G401 (cell line): Measurements from ENCODE around the gene POR. TPM values are rescaled to one million over a fixed set of nuclear protein-coding genes. Genes with fewer than 3 reads are reported as not detected.
A peak's percentile ranks its signal among the peaks of the same experiment; 100 is the strongest.
"Not testable (repeated sequence)": the region's sequence is repeated elsewhere in the genome, so short reads cannot be mapped to it uniquely, and the experiment has no call there.

Experiments
- DNase-seq: peaks from one replicate; pipeline ENCODE4 v3.0.0-alpha.2; 2015; ENCODE audit warnings: low spot score
- in situ Hi-C: cut with HindIII; loops from 2 replicates; pipeline ENCODE4 v1.10.0; 2016; ENCODE audit warnings: low sequenced_read_pairs, mixed read lengths
- total RNA-seq: library from RNA; depleted of rRNA; stranded (reverse); fragments of >200 nt; shearing (Covaris generic); gene quantifications from 2 replicates; pipeline ENCODE4 v1.2.3, GENCODE V29; 2014; rRNA removed

The POR gene
- total RNA-seq, 1 experiment from 2014 or later: 44.1 TPM

- in situ Hi-C loops: no loop called here
- no peak for DNase-seq
Measured at GRCh38 chr7:76002822-76003221, 87.9 kb downstream of the POR start.

- in situ Hi-C loops: no loop called here
Measured at GRCh38 chr7:76003351-76003750, 88.4 kb downstream of the POR start.

GRCh38 chr7:76005004-76005403, 90.0 kb downstream of the POR start:
- DNase-seq, in situ Hi-C loops: not testable (repeated sequence)

More at GRCh38 chr7:76003351-76003750, 88.4 kb downstream of the POR start:
- DNase-seq: no peak

- DNase-seq: no peak
- in situ Hi-C loops: no loop called here
Measured at GRCh38 chr7:76008156-76008687, 93.3 kb downstream of the POR start.

GRCh38 chr7:76009672-76010600, 95.0 kb downstream of the POR start:
- DNase-seq: no peak
- in situ Hi-C loops: no loop called here

GRCh38 chr7:76011442-76011861, 96.5 kb downstream of the POR start:
- in situ Hi-C loops: no loop called here
- DNase-seq: no peak

- in situ Hi-C loops: no loop called here
- no peak for DNase-seq
Measured at GRCh38 chr7:76016191-76016947, 101.4 kb downstream of the POR start.

- DNase-seq, in situ Hi-C loops: not testable (repeated sequence)
Measured at GRCh38 chr7:76018520-76018919, 103.6 kb downstream of the POR start.

GRCh38 chr7:76020031-76020714, 105.2 kb downstream of the POR start:
- peak; percentile 69 for DNase-seq
- in situ Hi-C loops: no loop called here

GRCh38 chr7:76022026-76022780, 107.2 kb downstream of the POR start:
- in situ Hi-C loops: no loop called here

GRCh38 chr7:76023002-76023401, 108.0 kb downstream of the POR start:
- in situ Hi-C loops: no loop called here
- no peak for DNase-seq

More at GRCh38 chr7:76022026-76022780, 107.2 kb downstream of the POR start:
- DNase-seq: no peak

GRCh38 chr7:76029682-76030081, 114.7 kb downstream of the POR start:
- in situ Hi-C loops, DNase-seq: not testable (repeated sequence)

- in situ Hi-C loops: no loop called here
- DNase-seq: no peak
Measured at GRCh38 chr7:76031964-76032363, 117.0 kb downstream of the POR start.

Other genes starting within 250 kb of the POR start
- 19.1 and 33.2 TPM in 2 replicates for gene HIP1, start 176.2 kb upstream of the POR start, total RNA-seq
- not detected in 2 replicates for gene CCL26, start 142.9 kb upstream of the POR start, total RNA-seq
- not detected in 2 replicates for gene CCL24, start 101.3 kb upstream of the POR start, total RNA-seq
- gene RHBDD2, start 36.1 kb upstream of the POR start, total RNA-seq: 27.0 and 28.3 TPM in 2 replicates
- 18.2 and 19.6 TPM in 2 replicates for gene TMEM120A, start 79.4 kb downstream of the POR start, total RNA-seq
- 61.7 TPM in 2 replicates for gene STYXL1, start 132.8 kb downstream of the POR start, total RNA-seq
- 190 and 192 TPM in 2 replicates for gene MDH2, start 133.0 kb downstream of the POR start, total RNA-seq